ENCODE measurements around the gene PACS1.
A peak's percentile ranks its signal among the peaks of the same experiment; 100 is the strongest.
"Not testable (repeated sequence)": the region's sequence is repeated elsewhere in the genome, so short reads cannot be mapped to it uniquely, and the experiment has no call there.

Gene PACS1

GRCh38 chr11:66112601-66113499, 42.8 kb downstream of the PACS1 start:
- no peak for DNase-seq

GRCh38 chr11:66114957-66115356, 44.9 kb downstream of the PACS1 start:
- not testable (repeated sequence) for DNase-seq

GRCh38 chr11:66115638-66116301, 45.7 kb downstream of the PACS1 start:
- no peak for DNase-seq

GRCh38 chr11:66116576-66117361, 46.7 kb downstream of the PACS1 start:
- DNase-seq = no peak

DNA sequence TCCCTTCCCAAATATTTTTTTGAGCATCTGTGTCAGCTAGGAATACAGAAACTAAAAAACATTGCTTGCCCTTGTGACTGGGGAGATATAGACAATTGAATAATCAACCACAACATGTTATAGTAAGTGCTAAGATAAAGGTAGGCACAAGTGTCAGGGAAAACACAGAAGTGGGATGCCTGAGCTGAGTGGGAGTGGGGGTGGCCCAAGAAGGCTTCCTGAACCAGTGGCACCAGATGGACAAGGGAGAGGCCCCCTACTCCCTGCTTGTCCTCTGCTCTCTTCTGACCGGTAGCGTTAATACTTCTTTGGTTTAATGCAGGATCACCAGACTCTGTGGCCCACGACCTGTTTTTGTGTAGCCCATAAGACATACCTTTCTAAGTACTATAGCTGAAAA, 48.8 kb downstream of the PACS1 start:
- no peak for DNase-seq

DNA sequence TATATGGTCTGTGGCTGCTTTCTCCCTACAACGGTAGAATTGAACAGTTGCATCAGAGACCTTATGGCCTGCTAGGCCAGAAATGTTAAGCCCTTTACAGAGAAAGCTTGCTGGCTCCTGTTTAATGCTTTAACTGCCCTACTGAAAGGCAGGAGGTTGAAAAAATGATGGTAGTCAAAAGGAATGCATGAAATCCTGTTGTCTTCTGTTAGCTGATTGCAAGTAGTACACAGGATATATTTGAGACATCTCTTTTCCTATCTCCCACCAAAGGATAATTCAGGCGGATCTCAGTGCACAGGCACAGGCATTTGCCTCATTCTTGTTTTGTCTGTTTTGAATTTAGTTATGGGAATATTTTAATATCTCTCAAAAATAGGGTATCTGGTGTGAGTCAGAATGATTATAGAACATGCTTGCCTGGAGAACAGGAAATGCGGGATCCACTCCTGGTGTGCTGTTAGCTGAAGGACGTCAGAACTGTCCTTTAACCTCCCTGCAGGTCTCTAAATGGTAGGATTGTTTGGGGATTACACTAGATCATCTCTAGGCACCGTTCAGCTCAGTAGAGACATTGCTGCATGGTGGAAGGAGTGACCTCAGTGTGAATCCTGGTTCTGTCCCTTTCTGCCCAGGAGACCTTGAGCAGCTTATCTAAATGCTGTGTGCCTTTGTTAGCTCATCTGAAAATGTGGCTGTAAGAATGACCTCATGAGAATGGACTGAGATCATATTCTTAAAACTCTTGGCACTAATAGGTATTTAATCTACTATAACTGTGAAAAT, 49.5 kb downstream of the PACS1 start:
- no peak for DNase-seq

DNA sequence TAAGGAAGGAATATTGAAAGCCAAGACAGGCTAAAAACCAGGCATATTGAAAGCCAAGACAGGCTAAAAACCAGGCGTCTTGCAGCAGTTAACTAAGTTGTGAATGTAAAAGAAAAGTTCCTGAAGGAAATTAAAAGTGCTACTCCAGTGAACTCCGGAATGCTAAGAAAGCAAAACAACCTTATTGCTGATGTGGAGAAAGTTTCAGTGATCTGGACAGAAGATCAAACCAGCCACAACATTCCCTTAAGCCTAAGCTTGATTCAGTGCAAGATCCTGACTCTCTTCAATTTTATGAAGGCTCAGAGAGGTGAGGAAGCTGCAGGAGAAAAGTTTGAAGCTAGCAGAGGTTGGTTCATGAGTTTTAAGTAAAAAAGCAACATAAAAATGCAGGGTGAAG, 51.4 kb downstream of the PACS1 start:
- no peak for DNase-seq

DNA sequence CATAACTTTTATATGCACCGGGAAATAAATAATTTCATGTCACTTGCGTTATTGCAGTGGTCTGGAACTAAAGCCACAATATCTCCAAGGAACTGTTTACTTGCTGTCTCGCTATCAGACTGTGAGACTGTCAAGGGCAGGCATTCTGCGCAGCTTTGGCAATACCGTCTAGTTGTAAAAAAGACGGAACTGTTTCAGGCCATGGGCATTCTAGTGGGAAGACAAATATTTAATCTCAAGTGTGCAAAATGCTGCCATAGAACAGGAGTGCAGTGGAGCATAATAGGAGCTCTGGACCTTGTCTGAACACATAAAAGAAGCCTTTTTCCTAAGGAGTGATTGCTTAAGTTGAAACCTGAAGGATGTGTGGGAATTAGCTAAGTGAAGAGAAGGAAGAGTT, 53.8 kb downstream of the PACS1 start:
- DNase-seq = no peak

GRCh38 chr11:66124564-66124963, 54.5 kb downstream of the PACS1 start:
- no peak for DNase-seq

- no peak for DNase-seq
Observed at GRCh38 chr11:66126064-66126463, 56.0 kb downstream of the PACS1 start.

- DNase-seq = peak; percentile 55 to 64
Observed at GRCh38 chr11:66126808-66127555, 56.9 kb downstream of the PACS1 start.

- DNase-seq = no peak
Observed at GRCh38 chr11:66130978-66131377, 60.9 kb downstream of the PACS1 start.

GRCh38 chr11:66131937-66132632, 62.0 kb downstream of the PACS1 start:
- no peak for DNase-seq

GRCh38 chr11:66133216-66133775, 63.2 kb downstream of the PACS1 start:
- DNase-seq = no peak

DNA sequence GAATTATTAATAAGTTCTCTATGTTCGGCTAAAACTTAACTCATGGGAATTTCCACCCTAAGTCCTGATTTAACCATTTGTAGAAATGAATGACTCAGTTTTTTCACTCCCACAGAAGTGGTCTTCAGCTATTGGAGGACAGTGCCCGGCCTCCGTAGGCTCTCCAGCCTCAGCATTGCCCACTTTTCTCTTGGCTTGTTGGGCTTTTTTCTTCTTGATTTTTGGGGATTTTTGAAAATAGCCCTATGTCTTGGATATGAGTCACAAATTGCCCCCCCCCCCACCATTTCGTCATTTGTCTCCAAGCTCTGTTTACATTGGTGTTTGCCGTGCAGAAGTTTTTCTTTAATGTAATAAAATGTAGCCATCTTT, 66.7 kb downstream of the PACS1 start:
- DNase-seq = peak in 1 of 2 donors; percentile 22

GRCh38 chr11:66139817-66140404, 69.8 kb downstream of the PACS1 start:
- no peak for DNase-seq

- DNase-seq = no peak
Observed at GRCh38 chr11:66142370-66143263, 72.5 kb downstream of the PACS1 start.

GRCh38 chr11:66143264-66143566, 73.1 kb downstream of the PACS1 start:
- DNase-seq = no peak

- DNase-seq = no peak
Observed at GRCh38 chr11:66143996-66144678, 74.1 kb downstream of the PACS1 start.

Data from activated CD4-positive, alpha-beta T cell treated with anti-CD3 and anti-CD28 coated beads for 4 hours (primary cell).